ENCODE data around the gene FCMR.

The FCMR gene

GRCh38 chr1:206905295-206906164 is 16.2 kb downstream of the FCMR start:
- peak; percentile 96 for DNase-seq (ENCODE audit: low read depth)
- H3K4me3 ChIP-seq (ENCODE audit: low read length): no peak overlapping the region
- TF ChIP-seq, protein P1, sequence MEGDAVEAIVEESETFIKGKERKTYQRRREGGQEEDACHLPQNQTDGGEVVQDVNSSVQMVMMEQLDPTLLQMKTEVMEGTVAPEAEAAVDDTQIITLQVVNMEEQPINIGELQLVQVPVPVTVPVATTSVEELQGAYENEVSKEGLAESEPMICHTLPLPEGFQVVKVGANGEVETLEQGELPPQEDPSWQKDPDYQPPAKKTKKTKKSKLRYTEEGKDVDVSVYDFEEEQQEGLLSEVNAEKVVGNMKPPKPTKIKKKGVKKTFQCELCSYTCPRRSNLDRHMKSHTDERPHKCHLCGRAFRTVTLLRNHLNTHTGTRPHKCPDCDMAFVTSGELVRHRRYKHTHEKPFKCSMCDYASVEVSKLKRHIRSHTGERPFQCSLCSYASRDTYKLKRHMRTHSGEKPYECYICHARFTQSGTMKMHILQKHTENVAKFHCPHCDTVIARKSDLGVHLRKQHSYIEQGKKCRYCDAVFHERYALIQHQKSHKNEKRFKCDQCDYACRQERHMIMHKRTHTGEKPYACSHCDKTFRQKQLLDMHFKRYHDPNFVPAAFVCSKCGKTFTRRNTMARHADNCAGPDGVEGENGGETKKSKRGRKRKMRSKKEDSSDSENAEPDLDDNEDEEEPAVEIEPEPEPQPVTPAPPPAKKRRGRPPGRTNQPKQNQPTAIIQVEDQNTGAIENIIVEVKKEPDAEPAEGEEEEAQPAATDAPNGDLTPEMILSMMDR (conservative IDR thresholded peaks at IDR 0.05; ENCODE audit: low read length): no peak; the same call in 1 of the 2 replicates

- TF ChIP-seq, protein P1 (conservative IDR thresholded peaks at IDR 0.05; ENCODE audit: low read length): no peak
- no peak overlapping the region for H3K4me3 ChIP-seq (ENCODE audit: low read length)
- DNase-seq (ENCODE audit: low read depth): no peak
Measured at GRCh38 chr1:206904423-206905142, 17.2 kb downstream of the FCMR start.

GRCh38 chr1:206903687-206904086 is 18.1 kb downstream of the FCMR start:
- DNase-seq (ENCODE audit: low read depth): no peak
- TF ChIP-seq, protein P1 (conservative IDR thresholded peaks at IDR 0.05; ENCODE audit: low read length): no peak
- no peak overlapping the region for H3K4me3 ChIP-seq (ENCODE audit: low read length)

DNA sequence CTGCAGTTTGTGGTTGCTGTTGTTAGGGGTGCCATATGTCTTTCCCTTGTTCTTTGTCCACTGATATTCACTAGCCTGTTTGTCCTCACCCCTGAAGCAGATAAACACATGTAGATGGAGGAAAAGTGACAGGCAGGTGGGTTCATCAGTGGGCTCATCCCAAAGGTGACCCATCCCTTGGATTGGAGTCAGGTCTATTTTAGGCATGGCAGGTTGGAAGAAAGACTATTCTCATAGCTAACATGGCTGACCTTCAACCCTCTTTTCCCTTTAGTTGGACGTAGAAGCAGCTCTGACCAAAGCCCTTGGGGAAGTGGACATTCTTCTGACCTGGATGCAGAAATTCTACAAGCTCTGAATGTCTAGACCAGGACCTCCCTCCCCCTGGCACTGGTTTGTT is 19.0 kb downstream of the FCMR start:
- H3K4me3 ChIP-seq (ENCODE audit: low read length): no peak overlapping the region
- TF ChIP-seq, protein P1 (conservative IDR thresholded peaks at IDR 0.05; ENCODE audit: low read length): no peak
- no peak for DNase-seq (ENCODE audit: low read depth)

GRCh38 chr1:206901944-206902343 is 19.8 kb downstream of the FCMR start:
- TF ChIP-seq, protein P1 (conservative IDR thresholded peaks at IDR 0.05; ENCODE audit: low read length): no peak

GRCh38 chr1:206900149-206900548 is 21.6 kb downstream of the FCMR start:
- no peak for DNase-seq (ENCODE audit: low read depth)
- no peak overlapping the region for H3K4me3 ChIP-seq (ENCODE audit: low read length)
- TF ChIP-seq, protein P1 (conservative IDR thresholded peaks at IDR 0.05; ENCODE audit: low read length): no peak

More at GRCh38 chr1:206901944-206902343, 19.8 kb downstream of the FCMR start:
- no peak for DNase-seq (ENCODE audit: low read depth)
- H3K4me3 ChIP-seq (ENCODE audit: low read length): no peak overlapping the region
